NCI-H1417 treated with DMSO at 0.1 percent for 48 hours (cell line): ENCODE data around the gene RNU6-9.
A peak's percentile ranks its signal among the peaks of the same experiment; 100 is the strongest.
"Not testable (repeated sequence)": the region's sequence is repeated elsewhere in the genome, so short reads cannot be mapped to it uniquely, and the experiment has no call there.

Experiments used
- DNase-seq: peaks from one replicate; lab custom pipeline; 2025; lab: John Stamatoyannopoulos, UW

Gene RNU6-9

GRCh38 chr19:878751-879561, 14.3 kb upstream of the RNU6-9 start:
- not testable (repeated sequence) for DNase-seq

GRCh38 chr19:879711-880438, 13.4 kb upstream of the RNU6-9 start:
- DNase-seq = no peak

- DNase-seq = no peak
Observed at GRCh38 chr19:881385-882071, 11.8 kb upstream of the RNU6-9 start.

GRCh38 chr19:882871-883497, 10.3 kb upstream of the RNU6-9 start:
- no peak for DNase-seq

- peak; percentile 88 for DNase-seq
Observed at GRCh38 chr19:883661-884211, 9.5 kb upstream of the RNU6-9 start.

- DNase-seq = no peak
Observed at GRCh38 chr19:884420-885211, 8.7 kb upstream of the RNU6-9 start.

- no peak for DNase-seq
Observed at GRCh38 chr19:885536-886224, 7.6 kb upstream of the RNU6-9 start.

GRCh38 chr19:887072-887471, 6.2 kb upstream of the RNU6-9 start:
- DNase-seq = no peak

GRCh38 chr19:887599-887998, 5.7 kb upstream of the RNU6-9 start:
- DNase-seq = no peak

- DNase-seq = no peak
Observed at GRCh38 chr19:888581-889385, 4.5 kb upstream of the RNU6-9 start.

GRCh38 chr19:889662-890295, 3.5 kb upstream of the RNU6-9 start:
- no peak for DNase-seq

- no peak for DNase-seq
Observed at GRCh38 chr19:890831-891230, 2.5 kb upstream of the RNU6-9 start.

GRCh38 chr19:891421-892200, 1.7 kb upstream of the RNU6-9 start:
- DNase-seq = not testable (repeated sequence)

GRCh38 chr19:892243-892893, 916 bp upstream of the RNU6-9 start:
- DNase-seq = no peak

- no peak for DNase-seq
Observed at GRCh38 chr19:896434-896833, 3.1 kb downstream of the RNU6-9 start.

- no peak for DNase-seq
Observed at GRCh38 chr19:896999-897398, 3.7 kb downstream of the RNU6-9 start.

GRCh38 chr19:897442-898039, 4.3 kb downstream of the RNU6-9 start:
- no peak for DNase-seq

- DNase-seq = peak; percentile 91
Observed at GRCh38 chr19:898663-899062, 5.4 kb downstream of the RNU6-9 start.
